CD8-positive, alpha-beta memory T cell (primary cell): ENCODE data around the gene GNA12. TPM values are rescaled to one million over a fixed set of nuclear protein-coding genes. Genes with fewer than 3 reads are reported as not detected.

Experiments used
- CTCF ChIA-PET: fragments of 350-600 bp; sonication (Branson Sonifier 250); formaldehyde crosslinking; loops from one replicate; lab custom pipeline; 2021; ENCODE audit warnings: antibody characterized with exemption; lab: Charles Lee
- POLR2A ChIA-PET: fragments of 350-600 bp; sonication (Branson Sonifier 250); formaldehyde crosslinking; loops from one replicate; lab custom pipeline; 2021; ENCODE audit warnings: antibody characterized with exemption; lab: Charles Lee
- DNase-seq, 5 donors: peaks; one replicate each; pipeline versions ENCODE4 v3.0.0 to v3.0.0-alpha.2; 2020 to 2022; ENCODE audit warnings: mixed read lengths in 1 of 5
- H3K27ac ChIP-seq: one replicate; pipeline ENCODE4 v1.7.0; 2013; ENCODE audit warnings: low read depth, mild to moderate bottlenecking, low read length, moderate library complexity
- H3K27me3 ChIP-seq: 2 replicates; pipeline ENCODE4 v1.7.0; 2013; ENCODE audit warnings: low read length, mild to moderate bottlenecking; ENCODE audit not compliant: insufficient read depth, poor library complexity, severe bottlenecking
- H3K36me3 ChIP-seq: 2 replicates; pipeline ENCODE4 v1.7.0; 2013; ENCODE audit warnings: mild to moderate bottlenecking, low read length, moderate library complexity; ENCODE audit not compliant: insufficient read depth
- H3K4me1 ChIP-seq: 2 replicates; pipeline ENCODE4 v1.7.0; 2013; ENCODE audit warnings: mild to moderate bottlenecking, low read length, moderate library complexity; ENCODE audit not compliant: insufficient read depth
- H3K4me3 ChIP-seq: 2 replicates; pipeline ENCODE4 v1.7.0; 2013; ENCODE audit warnings: mild to moderate bottlenecking, low read length
- H3K9me3 ChIP-seq: 2 replicates; pipeline ENCODE4 v1.7.0; 2013; ENCODE audit warnings: mild to moderate bottlenecking, low read length
- H3K27ac Mint-ChIP-seq, 8 donors: one replicate each; pipeline ENCODE4 v1.8.0; 2020 to 2021; ENCODE audit warnings: mixed read lengths in 8 of 8, mild to moderate bottlenecking in 6 of 8, inconsistent platforms in 3 of 8, moderate library complexity in 3 of 8
- H3K27me3 Mint-ChIP-seq, 2 donors: one replicate each; pipeline ENCODE4 v1.8.0; 2020 to 2021; ENCODE audit warnings: mixed read lengths in 2 of 2, mild to moderate bottlenecking in 1 of 2, moderate library complexity in 1 of 2
- H3K36me3 Mint-ChIP-seq, 3 donors: one replicate each; pipeline ENCODE4 v1.8.0; 2020 to 2021; ENCODE audit warnings: mixed read lengths in 3 of 3, inconsistent platforms in 1 of 3, mild to moderate bottlenecking in 1 of 3
- H3K4me1 Mint-ChIP-seq, 3 donors: one replicate each; pipeline ENCODE4 v1.8.0; 2020 to 2021; ENCODE audit warnings: mixed read lengths in 3 of 3, inconsistent platforms in 1 of 3, mild to moderate bottlenecking in 1 of 3
- H3K4me3 Mint-ChIP-seq, 7 donors: one replicate each; pipeline ENCODE4 v1.8.0; 2020 to 2021; ENCODE audit warnings: mixed read lengths in 7 of 7, mild to moderate bottlenecking in 6 of 7, moderate library complexity in 4 of 7, inconsistent platforms in 2 of 7
- H3K9me3 Mint-ChIP-seq, 5 donors: one replicate each; pipeline ENCODE4 v1.8.0; 2020 to 2022; ENCODE audit warnings: mixed read lengths in 5 of 5, mild to moderate bottlenecking in 3 of 5, moderate library complexity in 2 of 5, inconsistent platforms in 1 of 5
- polyA plus RNA-seq: library from polyadenylated mRNA; unstranded; fragments of 300-500 nt; fragmentation: Illumina TruSeq; gene quantifications from one replicate; pipeline ENCODE4 v1.2.3, GENCODE V29; 2021
- total RNA-seq, 2 experiments: library from RNA; stranded (reverse); gene quantifications; one replicate each; pipeline ENCODE4 v1.2.3, GENCODE V29; 2021

The GNA12 gene
- total and polyA plus RNA-seq, 3 experiments from 2014 or later, result 11.2 to 21.2 (median 20.6) TPM

DNA sequence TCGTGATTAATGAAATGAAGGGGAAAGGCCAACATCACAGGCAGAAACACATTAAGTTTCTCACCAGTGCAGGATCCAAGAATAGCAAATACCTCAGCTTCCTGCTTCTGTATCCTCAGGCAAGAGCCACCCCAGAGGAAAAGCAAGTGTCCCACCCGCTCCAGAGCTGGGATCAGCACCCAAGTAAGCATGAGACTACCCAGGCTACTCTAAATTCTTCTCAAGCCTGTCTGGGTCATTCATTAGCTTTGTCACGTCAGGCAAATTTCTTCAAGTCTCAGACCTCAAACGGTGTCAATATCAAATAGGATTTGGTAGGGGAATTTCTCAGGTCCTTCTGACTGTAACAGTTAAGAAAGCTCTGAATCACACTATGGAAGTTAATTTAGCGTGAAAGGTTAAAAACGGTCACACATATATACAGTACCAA lies 59.0 kb downstream of the GNA12 start:
- Histone ChIP-seq H3K4me1 (no peaks in the 10 kb centered on the region), H3K9me3 (no peaks in the 10 kb centered on the region), H3K4me3 (no peak overlapping the region), H3K27me3 (no peaks in the 10 kb centered on the region), H3K36me3 (no peaks in the 10 kb centered on the region), H3K27ac (no peak overlapping the region)
- no peak overlapping the region for H3K4me3 Mint-ChIP-seq
- ChIA-PET POLR2A (no interaction called here), CTCF (interaction anchor here (0.6 kb wide), 1 partner anchor 61 kb away, joined by 3 read pairs; no protein-coding TSS in a partner anchor)
- no peak for DNase-seq
- H3K27ac Mint-ChIP-seq, result no peak overlapping the region
- peaks cover 8 to 21% (median 15%) of the 10 kb centered on the region in 3 donors for H3K4me1 Mint-ChIP-seq
- H3K27me3 Mint-ChIP-seq, result peaks cover 0 to 2% of the 10 kb centered on the region in 2 donors
- peaks cover 10 to 26% (median 14%) of the 10 kb centered on the region in 3 donors for H3K36me3 Mint-ChIP-seq
- no peaks in the 10 kb centered on the region for H3K9me3 Mint-ChIP-seq

DNA sequence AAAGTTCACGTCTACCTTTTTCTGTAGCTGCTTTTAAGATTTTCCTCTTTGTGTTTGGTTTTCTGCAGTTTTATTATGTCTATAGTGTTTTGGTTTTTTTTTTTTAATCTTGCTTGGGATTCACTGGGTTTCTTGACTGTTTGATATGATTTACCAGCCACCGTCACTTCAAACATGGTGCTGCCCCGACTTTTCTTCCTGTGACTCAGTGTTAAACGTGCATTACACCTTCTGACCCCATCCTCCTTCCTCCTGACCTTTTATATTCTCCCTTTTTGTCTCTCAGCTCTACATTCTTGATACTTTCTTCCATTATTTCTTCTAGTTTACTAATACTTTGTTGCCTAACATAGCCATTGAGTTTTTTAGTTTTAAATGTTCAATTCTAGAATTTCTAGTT lies 61.5 kb downstream of the GNA12 start:
- no peaks in the 10 kb centered on the region for H3K27me3 ChIP-seq
- peaks cover 8 to 21% (median 15%) of the 10 kb centered on the region in 3 donors for H3K4me1 Mint-ChIP-seq
- H3K9me3 Mint-ChIP-seq, result no peaks in the 10 kb centered on the region
- no peak overlapping the region for H3K27ac ChIP-seq
- ChIA-PET CTCF (no interaction called here), POLR2A (no interaction called here)
- H3K27me3 Mint-ChIP-seq, result peaks cover 0 to 2% of the 10 kb centered on the region in 2 donors
- no peak overlapping the region for H3K4me3 Mint-ChIP-seq
- H3K4me1 ChIP-seq, result no peaks in the 10 kb centered on the region
- no peak overlapping the region for H3K4me3 ChIP-seq
- H3K9me3 ChIP-seq, result no peaks in the 10 kb centered on the region
- no peak for DNase-seq
- no peaks in the 10 kb centered on the region for H3K36me3 ChIP-seq
- peaks cover 4 to 11% (median 6%) of the 10 kb centered on the region in 3 donors for H3K36me3 Mint-ChIP-seq
- H3K27ac Mint-ChIP-seq, result peak overlapping the region in 2 of 8 donors; percentile 6 to 26

DNA sequence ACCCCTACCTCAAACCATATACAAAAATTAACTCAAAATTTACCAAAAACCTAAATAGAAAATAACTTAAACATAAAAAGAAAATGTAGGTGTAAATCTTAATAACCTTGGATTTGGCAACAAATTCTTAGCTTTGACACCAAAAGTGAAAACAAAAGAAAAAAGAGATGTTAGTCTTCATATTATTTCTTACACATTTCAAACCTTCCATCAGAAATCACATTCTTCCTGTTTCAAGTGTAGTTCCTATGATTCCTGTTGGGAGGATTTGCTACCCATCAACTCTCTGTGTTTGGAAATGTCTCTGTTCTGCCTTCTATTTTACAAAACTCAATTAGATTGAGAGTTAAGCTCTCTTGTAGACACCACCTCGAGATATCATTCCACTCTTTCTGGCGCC lies 62.0 kb downstream of the GNA12 start:
- no peak overlapping the region for H3K27ac Mint-ChIP-seq
- H3K36me3 Mint-ChIP-seq, result peaks cover 4 to 9% (median 6%) of the 10 kb centered on the region in 3 donors
- Histone ChIP-seq H3K9me3 (no peaks in the 10 kb centered on the region), H3K27ac (no peak overlapping the region), H3K27me3 (no peaks in the 10 kb centered on the region), H3K4me1 (no peaks in the 10 kb centered on the region), H3K36me3 (no peaks in the 10 kb centered on the region), H3K4me3 (no peak overlapping the region)
- H3K4me1 Mint-ChIP-seq, result peaks cover 8 to 21% (median 15%) of the 10 kb centered on the region in 3 donors
- H3K4me3 Mint-ChIP-seq, result no peak overlapping the region
- no peak for DNase-seq
- POLR2A ChIA-PET, result no interaction called here
- peaks cover 0 to 2% of the 10 kb centered on the region in 2 donors for H3K27me3 Mint-ChIP-seq
- no peaks in the 10 kb centered on the region for H3K9me3 Mint-ChIP-seq
- CTCF ChIA-PET, result no interaction called here

DNA sequence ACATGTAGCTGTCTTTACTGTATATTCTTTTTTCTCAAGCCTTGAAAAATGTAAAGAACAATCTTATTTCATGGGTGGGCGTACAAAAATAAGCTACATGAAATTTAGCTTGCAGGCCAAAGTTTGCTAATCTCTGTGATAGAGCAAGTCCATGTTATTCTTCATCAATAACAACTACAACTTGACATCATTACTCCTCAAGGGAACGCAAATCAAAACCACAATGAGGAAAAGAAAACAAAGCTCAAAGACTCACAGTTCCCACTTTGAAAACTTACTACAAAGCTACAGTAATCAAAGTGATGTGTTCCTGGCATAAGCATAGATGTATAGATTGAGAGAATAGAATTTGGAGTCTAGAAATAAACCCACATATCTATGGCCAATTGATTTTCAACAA lies 62.5 kb downstream of the GNA12 start:
- Histone ChIP-seq H3K27me3 (no peaks in the 10 kb centered on the region), H3K27ac (no peak overlapping the region), H3K9me3 (no peaks in the 10 kb centered on the region), H3K36me3 (no peaks in the 10 kb centered on the region), H3K4me1 (no peaks in the 10 kb centered on the region), H3K4me3 (no peak overlapping the region)
- Mint-ChIP-seq H3K27ac (peak overlapping the region in 2 of 8 donors; percentile 2 to 21), H3K27me3 (peaks cover 0 to 2% of the 10 kb centered on the region in 2 donors), H3K9me3 (no peaks in the 10 kb centered on the region), H3K4me1 (peaks cover 8 to 21% (median 15%) of the 10 kb centered on the region in 3 donors), H3K36me3 (peaks cover 4 to 9% (median 6%) of the 10 kb centered on the region in 3 donors), H3K4me3 (no peak overlapping the region)
- no peak for DNase-seq
- ChIA-PET CTCF (no interaction called here), POLR2A (no interaction called here)

DNA sequence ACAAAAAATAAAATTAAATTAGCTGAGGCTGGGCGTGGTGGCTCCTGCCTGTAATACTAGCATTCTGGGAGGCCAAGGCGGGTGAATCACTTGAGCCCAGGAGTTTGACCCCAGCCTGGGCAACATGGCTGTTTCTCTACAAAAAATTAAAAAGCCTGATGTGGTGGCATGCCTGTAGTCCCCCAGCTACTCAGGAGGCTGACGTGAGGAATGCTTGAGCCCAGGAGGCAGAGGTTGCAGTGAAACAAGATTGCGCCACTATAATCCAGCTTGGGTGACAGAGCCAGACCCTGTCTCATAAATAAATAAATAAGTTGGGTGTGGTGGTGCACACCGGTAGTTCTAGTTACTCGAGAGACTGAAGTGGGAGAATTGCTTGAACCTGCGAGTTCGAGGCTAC lies 65.1 kb downstream of the GNA12 start:
- H3K36me3 Mint-ChIP-seq, result peaks cover 0 to 12% (median 7%) of the 10 kb centered on the region in 3 donors
- H3K27ac Mint-ChIP-seq, result no peak overlapping the region
- ChIA-PET CTCF (interaction anchor here (0.7 kb wide), 1 partner anchor 8 kb away, joined by 3 read pairs; no protein-coding TSS in a partner anchor), POLR2A (no interaction called here)
- Histone ChIP-seq H3K27me3 (no peaks in the 10 kb centered on the region), H3K9me3 (no peaks in the 10 kb centered on the region), H3K27ac (no peak overlapping the region), H3K4me3 (no peak overlapping the region), H3K36me3 (no peaks in the 10 kb centered on the region), H3K4me1 (no peaks in the 10 kb centered on the region)
- no peak overlapping the region for H3K4me3 Mint-ChIP-seq
- H3K4me1 Mint-ChIP-seq, result peaks cover 8 to 15% (median 13%) of the 10 kb centered on the region in 3 donors
- no peaks in the 10 kb centered on the region for H3K9me3 Mint-ChIP-seq
- DNase-seq, result no peak
- peaks cover 0 to 2% of the 10 kb centered on the region in 2 donors for H3K27me3 Mint-ChIP-seq

DNA sequence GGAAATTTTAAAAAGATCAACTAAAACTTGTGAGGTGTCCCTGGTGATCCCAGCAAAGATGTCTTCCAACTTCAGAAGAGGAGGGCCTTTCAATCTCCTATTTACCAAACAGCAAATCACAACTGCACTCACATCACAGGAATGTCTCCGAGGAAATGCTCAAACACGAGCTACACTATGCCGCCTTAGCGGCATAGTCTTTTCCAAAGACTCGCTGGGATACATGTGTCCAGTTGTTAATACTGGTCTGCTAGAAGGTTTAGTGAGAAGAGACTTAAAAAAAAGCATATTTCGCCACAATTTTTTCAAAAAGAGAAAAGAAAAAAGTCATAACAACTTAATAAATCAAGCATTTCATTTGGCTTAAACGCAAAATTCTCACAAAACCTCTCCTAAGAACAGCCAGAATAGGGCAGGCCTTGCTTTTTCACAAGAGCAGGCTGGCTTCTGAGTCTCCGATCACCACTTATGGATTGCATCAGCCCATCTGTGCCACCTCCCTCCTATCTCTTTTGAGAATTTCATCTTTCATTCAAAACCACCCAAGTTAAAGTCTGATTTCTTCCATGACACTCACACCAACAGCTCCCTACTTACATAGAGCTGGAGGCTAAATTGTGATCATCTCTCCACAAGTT lies 66.1 kb downstream of the GNA12 start:
- peaks cover 0 to 2% of the 10 kb centered on the region in 2 donors for H3K27me3 Mint-ChIP-seq
- peaks cover 0 to 9% (median 5%) of the 10 kb centered on the region in 3 donors for H3K36me3 Mint-ChIP-seq
- peak overlapping the region in 1 of 8 donors; percentile 79 for H3K27ac Mint-ChIP-seq
- ChIA-PET POLR2A (no interaction called here), CTCF (no interaction called here)
- DNase-seq, result no peak
- Histone ChIP-seq H3K4me3 (no peak overlapping the region), H3K36me3 (no peaks in the 10 kb centered on the region), H3K4me1 (no peaks in the 10 kb centered on the region), H3K27ac (no peak overlapping the region), H3K27me3 (no peaks in the 10 kb centered on the region), H3K9me3 (no peaks in the 10 kb centered on the region)
- H3K9me3 Mint-ChIP-seq, result no peaks in the 10 kb centered on the region
- no peak overlapping the region for H3K4me3 Mint-ChIP-seq
- H3K4me1 Mint-ChIP-seq, result peaks cover 6 to 11% (median 9%) of the 10 kb centered on the region in 3 donors

DNA sequence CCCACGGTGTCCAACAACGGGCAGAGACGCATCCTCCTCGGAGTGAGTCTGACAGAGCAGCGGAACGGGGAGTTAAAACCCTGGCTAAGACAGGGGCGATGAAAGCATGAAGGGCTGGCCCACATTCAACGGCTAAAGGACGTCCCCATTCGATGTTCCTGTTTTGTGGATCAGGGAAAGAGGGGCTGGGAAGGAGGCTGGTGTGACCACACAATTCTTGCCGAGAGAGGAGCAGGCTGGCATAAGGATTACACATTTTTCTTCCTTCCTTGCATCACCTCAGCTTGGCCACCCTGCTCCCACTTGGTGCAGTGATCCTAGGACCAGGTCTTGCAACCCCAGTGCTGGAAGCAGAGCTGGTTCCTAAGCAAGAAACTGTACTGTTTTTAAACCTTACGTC lies 67.7 kb downstream of the GNA12 start:
- no peak overlapping the region for H3K27ac ChIP-seq
- H3K4me1 Mint-ChIP-seq, result no peaks in the 10 kb centered on the region
- no peak for DNase-seq
- H3K27me3 ChIP-seq, result no peaks in the 10 kb centered on the region
- no peak overlapping the region for H3K4me3 ChIP-seq
- ChIA-PET CTCF (interaction anchor here (1.4 kb wide), 1 partner anchor 66 kb away, joined by 3 read pairs; no protein-coding TSS in a partner anchor), POLR2A (no interaction called here)
- no peaks in the 10 kb centered on the region for H3K27me3 Mint-ChIP-seq
- no peaks in the 10 kb centered on the region for H3K9me3 Mint-ChIP-seq
- H3K36me3 ChIP-seq, result no peaks in the 10 kb centered on the region
- no peaks in the 10 kb centered on the region for H3K9me3 ChIP-seq
- H3K4me1 ChIP-seq, result no peaks in the 10 kb centered on the region
- peak overlapping the region in 2 of 8 donors; percentile 26 to 43 for H3K27ac Mint-ChIP-seq
- peaks cover 0 to 14% (median 13%) of the 10 kb centered on the region in 3 donors for H3K36me3 Mint-ChIP-seq
- no peak overlapping the region for H3K4me3 Mint-ChIP-seq

DNA sequence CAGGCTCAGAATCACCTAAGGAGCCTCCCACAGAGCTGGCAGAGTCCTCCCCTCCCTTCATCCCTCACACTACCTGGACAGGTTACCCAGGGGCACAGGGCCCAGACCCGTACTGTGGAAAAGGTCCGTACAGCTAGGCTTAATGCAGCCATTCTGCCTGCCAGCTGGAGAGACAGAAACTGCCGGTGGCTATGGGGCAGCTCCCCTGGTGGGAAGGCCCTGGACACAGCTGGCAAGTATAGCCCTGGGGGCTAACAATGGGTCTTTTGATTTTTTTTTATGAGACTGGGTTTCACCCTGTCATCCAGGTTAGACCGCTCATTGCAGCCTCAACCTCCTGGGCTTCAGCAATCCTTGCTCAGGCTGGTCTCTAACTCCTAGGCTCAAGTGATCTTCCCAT lies 68.3 kb downstream of the GNA12 start:
- Mint-ChIP-seq H3K4me3 (peak overlapping the region in 1 of 7 donors; percentile 57), H3K4me1 (no peaks in the 10 kb centered on the region)

More for the DNA sequence above, 68.3 kb downstream of the GNA12 start:
- no peaks in the 10 kb centered on the region for H3K27me3 ChIP-seq
- no peaks in the 10 kb centered on the region for H3K27me3 Mint-ChIP-seq
- H3K27ac Mint-ChIP-seq, result no peak overlapping the region
- no peaks in the 10 kb centered on the region for H3K9me3 ChIP-seq
- no peaks in the 10 kb centered on the region for H3K9me3 Mint-ChIP-seq
- no peak overlapping the region for H3K27ac ChIP-seq
- DNase-seq, result no peak
- H3K36me3 ChIP-seq, result no peaks in the 10 kb centered on the region
- no peak overlapping the region for H3K4me3 ChIP-seq
- H3K36me3 Mint-ChIP-seq, result peaks cover 0 to 17% (median 16%) of the 10 kb centered on the region in 3 donors
- no peaks in the 10 kb centered on the region for H3K4me1 ChIP-seq
- CTCF ChIA-PET, result no interaction called here
- POLR2A ChIA-PET, result no interaction called here
